Astrocyte of the spinal cord (primary cell): ENCODE results near the gene SLMAP.
A peak's percentile ranks its signal among the peaks of the same experiment; 100 is the strongest.

ENCODE experiments used
- DNase-seq: peaks from one replicate; pipeline ENCODE4 v3.0.0; 2011; ENCODE audit warnings: low read depth, low spot score
- H3K4me3 ChIP-seq: 2 replicates; pipeline ENCODE4 v1.5.1; 2011; ENCODE audit warnings: low read depth, mild to moderate bottlenecking, low read length, moderate library complexity
- CTCF ChIP-seq: IDR thresholded peaks from 2 replicates; pipeline ENCODE4 v1.5.1; 2012; ENCODE audit warnings: low read depth, mild to moderate bottlenecking, low read length, inconsistent platforms
- in situ Hi-C: cut with HindIII; loops from 2 replicates; pipeline ENCODE4 v1.10.0; 2017; ENCODE audit warnings: low sequenced_read_pairs

The SLMAP gene

GRCh38 chr3:57785446-57785845 lies 29.3 kb downstream of the SLMAP start:
- in situ Hi-C loops, result no loop called here
- TF ChIP-seq CTCF, result no peak
- H3K4me3 ChIP-seq, result no peak overlapping the region
- no peak for DNase-seq

GRCh38 chr3:57787867-57788623 lies 31.9 kb downstream of the SLMAP start:
- DNase-seq, result peak; percentile 32
- no peak overlapping the region for H3K4me3 ChIP-seq
- in situ Hi-C loops, result no loop called here
- TF ChIP-seq CTCF, result no peak

- in situ Hi-C loops, result no loop called here
- no peak for TF ChIP-seq CTCF
- DNase-seq, result no peak
- no peak overlapping the region for H3K4me3 ChIP-seq
Measured at GRCh38 chr3:57788624-57789018, 32.5 kb downstream of the SLMAP start.

- no peak overlapping the region for H3K4me3 ChIP-seq
- no peak for DNase-seq
- in situ Hi-C loops, result no loop called here
- no peak for TF ChIP-seq CTCF
Measured at GRCh38 chr3:57791245-57791644, 35.1 kb downstream of the SLMAP start.

- no peak for TF ChIP-seq CTCF
- H3K4me3 ChIP-seq, result no peak overlapping the region
- in situ Hi-C loops, result no loop called here
Measured at GRCh38 chr3:57792198-57792597, 36.1 kb downstream of the SLMAP start.

GRCh38 chr3:57793737-57794187 lies 37.7 kb downstream of the SLMAP start:
- in situ Hi-C loops, result no loop called here
- H3K4me3 ChIP-seq, result no peak overlapping the region
- peak; percentile 35 for DNase-seq
- TF ChIP-seq CTCF, result no peak

More at GRCh38 chr3:57792198-57792597, 36.1 kb downstream of the SLMAP start:
- DNase-seq, result no peak
